ENCODE data around the gene KANSL3.

- TF ChIP-seq CTCF (IDR thresholded peaks at IDR 0.05) (no peak), ZFX (IDR thresholded peaks at IDR 0.05; ENCODE audit: borderline replicate concordance) (no peak)
These were observed 43.4 kb upstream of the KANSL3 start for GRCh38 chr2:96681540-96681939.
